Mucosa of descending colon (tissue), 3 donors: Measurements from ENCODE around the gene CAPN7. TPM values are rescaled to one million over a fixed set of nuclear protein-coding genes. Genes with fewer than 3 reads are reported as not detected.

Source experiments
- ATAC-seq: fragments of 200-7000 bp; cut with Tn5 transposase; one replicate; pipeline ENCODE4 v1.9.1; 2020; ENCODE audit warnings: mild to moderate bottlenecking, moderate library complexity
- DNase-seq, 3 donors: peaks; one replicate each; pipeline ENCODE4 v3.0.0-alpha.2; 2020
- H3K36me3 ChIP-seq: fragments of 200-600 bp; one replicate; pipeline ENCODE4 v1.8.0; 2021; ENCODE audit warnings: low read depth, mild to moderate bottlenecking
- H3K4me1 ChIP-seq: fragments of 200-600 bp; one replicate; pipeline ENCODE4 v1.8.0; 2021; ENCODE audit warnings: low read depth, mild to moderate bottlenecking
- H3K4me3 ChIP-seq: fragments of 200-600 bp; one replicate; pipeline ENCODE4 v1.8.0; 2021; ENCODE audit warnings: mild to moderate bottlenecking
- H3K9me3 ChIP-seq: fragments of 200-600 bp; one replicate; pipeline ENCODE4 v1.8.0; 2021; ENCODE audit warnings: mild to moderate bottlenecking
- intact Hi-C, 2 donors: fragments of 100-400 bp; cut with DNase I in 1 of 2; cut with micrococcal nuclease in 1 of 2; formaldehyde crosslinking; loops; one replicate each; pipeline versions ENCODE4 v1.11.0 to v1.11.1; 2022; cut with DNase I, micrococcal nuclease
- total RNA-seq, 3 donors: library from RNA; stranded (reverse); fragmentation: NEBNext Ultra II Directional in 2 of 3; extraction: Animal tissue kit (Norgen Biotek cat#: 25700) in 2 of 3; gene quantifications; one replicate each; pipeline versions ENCODE4 v1.2.1 to v1.2.4, GENCODE V29; 2021 to 2023
- TF ChIP-seq, protein P1 (sequence below): fragments of 200-600 bp; IDR thresholded peaks from one replicate; pipeline ENCODE4 v1.8.0; 2022; ENCODE audit warnings: antibody characterized with exemption, mild to moderate bottlenecking
- donor health status: DM: no; HTN: no; CAD: no; lungs with moderate emphysema.
- donor health status: DM: no; HTN: no; CAD: no.
- donor health status: DM: no; HTN: yes; CAD: no.

Gene CAPN7
- total RNA-seq, 3 donors from 2014 or later: 26.8 to 56.5 (median 44.9) TPM

DNA sequence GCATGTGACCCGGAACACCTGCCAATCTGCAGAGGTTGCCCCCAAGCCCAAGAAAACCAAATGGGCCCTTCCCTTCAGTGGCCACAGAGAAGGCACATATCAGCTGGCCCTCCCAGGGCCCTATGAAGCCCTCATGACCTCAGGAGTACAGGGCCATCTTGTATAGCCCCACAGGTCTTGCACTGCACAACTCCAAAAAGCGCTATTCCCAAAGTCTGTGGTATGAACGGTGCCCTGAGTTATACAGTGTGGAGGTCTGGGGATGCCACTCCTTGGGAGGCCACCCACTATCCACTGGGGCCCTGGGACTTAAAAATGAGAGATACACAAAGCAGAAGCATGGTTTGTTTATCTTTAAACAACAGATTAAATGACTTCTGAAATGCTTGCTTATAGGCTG, 61.5 kb downstream of the CAPN7 start:
- TF ChIP-seq, protein P1, sequence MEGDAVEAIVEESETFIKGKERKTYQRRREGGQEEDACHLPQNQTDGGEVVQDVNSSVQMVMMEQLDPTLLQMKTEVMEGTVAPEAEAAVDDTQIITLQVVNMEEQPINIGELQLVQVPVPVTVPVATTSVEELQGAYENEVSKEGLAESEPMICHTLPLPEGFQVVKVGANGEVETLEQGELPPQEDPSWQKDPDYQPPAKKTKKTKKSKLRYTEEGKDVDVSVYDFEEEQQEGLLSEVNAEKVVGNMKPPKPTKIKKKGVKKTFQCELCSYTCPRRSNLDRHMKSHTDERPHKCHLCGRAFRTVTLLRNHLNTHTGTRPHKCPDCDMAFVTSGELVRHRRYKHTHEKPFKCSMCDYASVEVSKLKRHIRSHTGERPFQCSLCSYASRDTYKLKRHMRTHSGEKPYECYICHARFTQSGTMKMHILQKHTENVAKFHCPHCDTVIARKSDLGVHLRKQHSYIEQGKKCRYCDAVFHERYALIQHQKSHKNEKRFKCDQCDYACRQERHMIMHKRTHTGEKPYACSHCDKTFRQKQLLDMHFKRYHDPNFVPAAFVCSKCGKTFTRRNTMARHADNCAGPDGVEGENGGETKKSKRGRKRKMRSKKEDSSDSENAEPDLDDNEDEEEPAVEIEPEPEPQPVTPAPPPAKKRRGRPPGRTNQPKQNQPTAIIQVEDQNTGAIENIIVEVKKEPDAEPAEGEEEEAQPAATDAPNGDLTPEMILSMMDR: no peak
- ATAC-seq (no peak), DNase-seq (no peak)
- no peaks in the 10 kb centered on the region for H3K36me3 ChIP-seq
- H3K4me3 ChIP-seq: no peak overlapping the region
- peaks cover 18% of the 10 kb centered on the region for H3K4me1 ChIP-seq
- H3K9me3 ChIP-seq: no peaks in the 10 kb centered on the region
- intact Hi-C loops: loop anchor here (5.0 to 10.0 kb wide), 4 partner anchors 65 to 140 kb away; partner anchors contain the start of gene SH3BP5 (in 2 of the 2)

DNA sequence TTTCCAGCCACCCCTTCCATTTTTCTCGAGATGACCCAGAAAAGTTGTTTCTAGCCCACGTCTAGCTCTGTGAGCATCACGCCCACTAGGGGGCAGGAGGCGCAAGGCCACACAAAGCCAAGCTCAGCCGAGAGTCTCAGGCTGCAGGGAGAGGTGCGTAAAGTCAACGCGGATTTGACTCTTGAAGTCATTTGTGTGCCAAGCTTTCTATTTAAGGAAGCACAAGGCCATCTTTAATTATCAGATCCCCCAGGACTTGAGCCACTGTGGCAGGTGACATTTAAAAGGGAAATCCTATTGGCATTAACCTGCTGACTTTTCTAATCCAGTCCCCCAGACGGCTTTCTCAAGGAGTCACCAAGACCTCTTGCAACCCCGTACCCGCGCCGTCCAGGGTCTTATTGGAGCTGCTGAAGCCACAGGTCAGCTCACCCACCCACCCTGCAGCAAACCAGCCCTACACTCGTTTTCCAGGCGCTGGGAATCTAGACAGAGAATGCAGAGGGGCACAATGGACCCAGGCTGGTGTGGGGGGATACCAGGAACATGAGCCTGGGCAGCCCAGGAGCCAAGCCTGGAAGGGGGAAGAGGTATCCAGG, 62.1 kb downstream of the CAPN7 start:
- DNase-seq: peak; percentile 85 to 95 (median 87)
- intact Hi-C loops: loop anchor here (5.0 to 10.0 kb wide), 4 partner anchors 64 to 139 kb away; partner anchors contain the start of gene SH3BP5 (in 2 of the 2)
- H3K4me1 ChIP-seq: peaks cover 18% of the 10 kb centered on the region
- H3K9me3 ChIP-seq: no peaks in the 10 kb centered on the region
- H3K4me3 ChIP-seq: no peak overlapping the region
- peak; percentile 83 for ATAC-seq
- H3K36me3 ChIP-seq: no peaks in the 10 kb centered on the region
- TF ChIP-seq, protein P1: peak; percentile 88

DNA sequence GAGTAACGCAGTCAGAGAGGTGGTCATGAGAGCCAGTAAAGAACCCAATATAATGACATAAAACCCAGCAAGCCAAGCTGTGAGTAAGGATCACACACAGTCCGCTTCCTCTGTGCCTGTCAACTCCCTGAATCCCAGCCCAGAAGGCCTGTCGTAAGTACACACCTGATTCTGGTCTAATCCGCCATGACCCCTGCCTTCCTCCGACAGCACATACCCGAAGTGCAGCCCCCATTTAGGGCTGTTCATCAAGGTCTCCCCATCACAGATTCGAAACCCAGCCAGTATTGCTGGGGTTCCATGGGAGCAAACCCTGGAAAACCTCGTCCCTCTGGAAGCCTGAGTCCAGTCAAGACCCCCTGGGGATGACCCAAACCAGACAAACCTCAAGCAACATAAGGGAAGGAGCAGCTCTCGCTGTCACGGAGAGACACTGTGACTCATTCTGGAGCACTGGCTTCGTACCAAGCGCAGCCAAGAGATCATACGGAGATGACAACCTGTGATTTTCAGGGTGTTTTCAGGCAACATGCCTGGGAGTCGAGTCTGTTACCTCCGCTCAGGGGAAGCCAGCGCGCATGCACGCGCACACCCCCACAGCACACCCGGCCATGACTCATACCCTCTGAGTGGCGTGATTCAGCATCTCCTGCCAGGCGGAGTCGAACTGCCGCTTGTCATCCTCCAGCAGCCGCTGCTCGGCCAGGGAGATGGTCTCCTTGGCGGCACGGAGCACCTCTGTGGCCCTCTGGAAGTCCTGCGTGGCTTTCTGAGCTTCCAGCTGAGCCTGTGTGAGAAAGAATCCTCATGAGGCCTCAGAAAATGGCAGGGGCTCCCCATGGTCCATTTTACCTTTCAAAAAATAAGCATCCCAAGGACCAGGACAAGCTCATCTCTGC, 63.3 kb downstream of the CAPN7 start:
- DNase-seq (peak; percentile 69 to 90 (median 72)), ATAC-seq (peak; percentile 73)
- peaks cover 11% of the 10 kb centered on the region for H3K4me1 ChIP-seq
- no peak overlapping the region for H3K4me3 ChIP-seq
- no peaks in the 10 kb centered on the region for H3K9me3 ChIP-seq
- intact Hi-C loops: loop anchor here (5.0 to 10.0 kb wide), 4 partner anchors 63 to 138 kb away; partner anchors contain the start of gene SH3BP5 (in 2 of the 2)
- no peaks in the 10 kb centered on the region for H3K36me3 ChIP-seq
- TF ChIP-seq, protein P1: no peak

DNA sequence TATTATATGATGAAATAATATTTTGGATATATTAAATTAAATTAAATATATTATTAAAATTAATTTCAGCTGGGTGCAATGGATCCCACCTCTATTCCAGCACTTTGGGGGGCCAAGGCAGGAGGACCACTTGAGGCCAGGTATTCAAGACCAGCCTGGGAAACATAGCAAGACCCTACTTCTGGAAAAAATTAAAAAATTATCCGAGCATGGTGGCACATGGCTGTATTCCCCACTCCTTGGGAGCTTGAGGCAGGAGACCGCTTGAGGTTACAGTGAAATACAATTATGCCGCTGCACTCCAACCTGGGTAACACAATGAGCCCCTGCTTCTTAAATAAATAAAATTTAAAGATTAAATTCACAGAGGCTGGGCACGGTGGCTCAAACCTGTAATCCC, 65.0 kb downstream of the CAPN7 start:
- ATAC-seq (no peak), DNase-seq (no peak)
- TF ChIP-seq, protein P1: no peak
- Histone ChIP-seq H3K4me1 (peaks cover 9% of the 10 kb centered on the region), H3K9me3 (no peaks in the 10 kb centered on the region), H3K4me3 (no peak overlapping the region), H3K36me3 (no peaks in the 10 kb centered on the region)
- intact Hi-C loops: no loop called here

DNA sequence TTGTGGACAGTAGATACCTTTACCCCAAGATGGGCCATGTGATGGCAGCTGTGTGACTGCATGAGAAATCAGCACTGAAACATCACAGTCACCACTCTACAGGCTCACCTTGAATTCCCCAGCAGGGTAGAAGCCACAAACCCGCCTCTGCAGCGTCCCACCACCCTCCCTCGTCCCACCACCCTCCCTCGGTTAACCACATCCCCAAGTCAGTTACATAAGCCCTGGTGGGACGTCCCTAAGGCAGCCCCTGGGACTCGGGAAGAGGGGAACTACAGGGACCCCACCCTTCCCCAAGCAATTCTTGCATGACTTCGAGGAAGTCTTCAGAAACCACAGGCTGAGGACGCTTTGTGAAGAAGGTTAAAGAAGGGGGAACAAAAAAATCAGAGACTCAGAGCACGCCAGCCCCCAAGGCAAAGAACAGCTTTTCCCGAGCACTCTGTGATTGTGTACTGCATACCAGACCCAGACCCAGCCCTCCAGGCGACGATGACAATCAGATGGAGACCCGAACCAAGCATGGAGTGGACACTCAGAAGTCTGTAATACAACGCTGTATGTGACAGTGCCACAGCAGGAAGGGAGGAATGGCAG, 65.8 kb downstream of the CAPN7 start:
- Histone ChIP-seq H3K36me3 (no peaks in the 10 kb centered on the region), H3K9me3 (no peaks in the 10 kb centered on the region), H3K4me3 (no peak overlapping the region), H3K4me1 (peaks cover 9% of the 10 kb centered on the region)
- peak; percentile 59 to 86 (median 59) for DNase-seq
- TF ChIP-seq, protein P1: no peak
- ATAC-seq: peak; percentile 66
- intact Hi-C loops: no loop called here
